Activated T-cell treated with anti-CD3 and anti-CD28 coated beads, Interleukin-2, amount 50 U/mL, for 48 hours (primary cell): Measurements from ENCODE around the gene KCNK2.
"Not testable (repeated sequence)": the region's sequence is repeated elsewhere in the genome, so short reads cannot be mapped to it uniquely, and the experiment has no call there.

Experiments used
- DNase-seq, 2 experiments: peaks; one replicate each; pipeline ENCODE4 v3.0.0-alpha.2; 2020

The KCNK2 gene

DNA sequence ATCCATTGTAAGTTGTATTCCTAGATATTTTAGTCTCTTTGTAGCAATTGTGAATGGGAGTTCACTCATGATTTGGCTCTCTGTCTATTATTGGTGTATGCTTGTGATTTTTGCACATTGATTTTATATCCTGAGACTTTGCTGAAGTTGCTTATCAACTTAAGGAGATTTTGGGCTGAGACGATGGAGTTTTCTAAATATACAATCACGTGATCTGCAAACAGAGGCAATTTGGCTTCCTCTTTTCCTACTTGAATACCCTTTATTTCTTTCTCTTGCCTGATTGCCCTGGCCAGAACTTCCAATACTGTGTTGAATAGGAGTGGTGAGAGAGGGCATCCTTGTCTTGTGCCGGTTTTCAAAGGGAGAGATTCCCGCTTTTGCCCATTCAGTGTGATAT is 80.6 kb downstream of the KCNK2 start:
- DNase-seq, result not testable (repeated sequence)

DNA sequence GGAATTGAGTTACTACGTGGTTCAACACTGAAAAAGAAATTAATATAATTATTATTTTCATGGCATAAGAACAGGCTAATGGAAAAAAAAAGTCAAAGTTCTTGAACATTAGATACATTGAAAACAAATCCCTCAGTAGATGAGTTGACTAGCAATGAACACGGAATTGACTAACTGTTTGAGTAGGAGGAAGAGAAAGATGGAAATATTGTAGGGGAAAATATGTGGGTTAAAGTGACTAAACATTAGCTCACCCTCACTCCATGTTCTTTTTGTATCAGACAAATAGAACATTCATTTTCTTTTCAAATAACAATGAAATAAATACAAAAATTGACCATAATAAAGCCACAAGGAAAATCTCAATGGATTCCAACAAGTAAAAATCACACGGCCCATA is 84.3 kb downstream of the KCNK2 start:
- DNase-seq, result no peak

DNA sequence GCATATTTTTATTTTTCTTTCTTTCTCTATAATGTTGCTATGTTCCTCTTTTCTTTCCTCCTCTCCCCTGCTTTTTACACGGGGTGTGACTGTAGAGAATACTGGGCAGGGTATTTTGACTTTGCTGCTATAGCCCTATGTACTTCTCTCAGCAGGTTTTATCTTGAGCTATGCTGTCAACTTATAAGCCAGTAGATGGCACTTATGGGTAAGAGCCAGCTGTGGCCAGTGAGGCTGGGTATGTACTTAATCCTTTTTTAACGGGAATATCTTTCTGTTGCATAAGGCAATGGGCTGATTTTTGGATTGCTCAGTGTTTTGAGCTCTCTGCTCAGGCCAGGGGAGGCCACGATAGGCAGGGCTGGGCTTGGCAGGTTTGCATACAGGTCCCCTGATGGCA is 99.0 kb downstream of the KCNK2 start:
- no peak for DNase-seq

DNA sequence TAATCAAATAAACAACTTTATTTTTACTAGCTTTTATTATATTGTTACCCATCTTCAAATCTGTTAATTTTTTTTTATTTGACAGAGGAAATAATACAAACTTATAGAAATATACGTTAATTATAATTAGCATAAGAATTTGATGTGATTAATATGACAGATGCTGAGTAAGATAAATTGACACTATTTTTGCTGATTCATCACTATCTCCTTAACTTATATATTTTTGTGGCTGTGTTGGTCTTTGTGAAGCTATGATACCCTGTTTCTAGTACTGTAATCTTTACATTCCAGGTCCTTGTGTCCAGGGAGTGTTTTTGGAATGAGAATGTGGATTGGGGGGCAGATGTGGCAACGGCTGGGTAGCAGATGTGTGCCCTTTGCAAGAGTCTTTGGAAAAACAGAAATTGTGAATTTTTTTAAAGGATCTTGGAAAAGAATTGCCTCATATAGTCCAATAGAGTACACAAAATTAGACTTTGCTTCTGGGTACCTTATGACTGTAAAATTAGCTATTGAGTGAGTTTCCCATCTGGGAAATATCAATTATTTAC is 102.6 kb downstream of the KCNK2 start:
- no peak for DNase-seq

DNA sequence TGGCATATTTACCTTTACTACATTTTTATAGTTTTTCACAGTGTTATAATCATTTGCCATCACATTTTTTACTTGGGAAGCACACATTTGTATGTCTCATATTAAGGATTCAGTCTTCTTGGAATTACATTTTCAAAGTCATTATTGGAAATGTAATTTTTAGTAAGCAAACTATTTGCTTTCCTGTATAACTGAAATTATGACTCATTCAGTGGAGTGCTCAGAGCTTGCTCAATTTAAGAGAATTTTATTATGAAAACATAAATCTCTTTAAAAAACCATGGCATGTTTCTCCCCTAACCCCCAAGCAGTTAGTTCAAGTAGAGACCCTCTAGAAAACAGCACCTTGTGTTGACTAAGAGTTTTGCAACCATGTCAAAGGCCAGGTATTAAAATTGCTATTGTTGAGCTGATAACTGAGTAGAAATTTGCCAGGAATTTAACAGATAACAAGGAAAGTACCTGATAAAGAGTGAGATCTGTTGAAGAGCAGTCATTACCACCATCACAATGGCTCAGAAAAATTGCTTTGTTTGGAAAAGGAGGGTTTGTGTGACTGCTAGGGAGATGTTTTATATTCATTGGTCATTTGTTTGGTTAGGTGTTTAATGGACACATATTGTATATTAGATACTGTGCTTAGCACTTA is 105.9 kb downstream of the KCNK2 start:
- DNase-seq, result no peak

DNA sequence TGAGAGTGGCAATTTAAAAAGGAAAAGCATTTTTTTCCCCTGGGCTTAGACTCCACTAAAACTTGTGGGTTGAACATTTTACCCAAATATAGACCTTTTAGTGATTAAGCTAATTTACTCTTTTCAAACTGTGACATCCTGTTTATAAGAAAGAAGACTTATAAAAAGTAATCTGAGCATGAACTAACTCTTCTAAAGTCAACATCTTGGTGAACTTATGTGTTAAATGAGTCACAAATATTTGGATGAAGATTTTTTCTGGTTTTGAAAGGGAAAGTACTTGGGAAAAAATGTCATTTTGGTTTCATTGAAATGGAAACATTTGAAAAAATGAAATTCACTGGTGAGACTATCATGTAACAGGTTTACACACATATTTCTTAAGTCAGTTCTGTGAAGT is 109.8 kb downstream of the KCNK2 start:
- DNase-seq, result no peak

DNA sequence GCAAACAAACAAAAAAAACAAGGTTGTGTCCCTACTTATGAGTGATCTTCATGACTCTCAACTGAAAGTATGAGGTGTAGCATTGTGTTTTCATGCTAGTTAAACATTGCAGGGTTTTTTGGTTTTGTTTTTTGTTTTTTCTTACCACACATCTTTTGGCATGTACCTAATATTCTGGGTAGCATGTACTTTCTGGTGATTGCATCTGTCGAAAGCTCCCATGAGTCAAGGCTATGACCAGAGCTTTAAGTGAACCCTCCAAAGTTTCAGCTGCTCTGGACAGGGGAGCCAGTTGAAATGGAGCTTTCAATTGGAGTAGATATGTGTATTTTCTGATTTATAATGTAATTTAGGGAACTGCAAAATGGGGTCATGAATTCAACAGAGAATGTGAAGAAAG is 115.5 kb downstream of the KCNK2 start:
- no peak for DNase-seq

DNA sequence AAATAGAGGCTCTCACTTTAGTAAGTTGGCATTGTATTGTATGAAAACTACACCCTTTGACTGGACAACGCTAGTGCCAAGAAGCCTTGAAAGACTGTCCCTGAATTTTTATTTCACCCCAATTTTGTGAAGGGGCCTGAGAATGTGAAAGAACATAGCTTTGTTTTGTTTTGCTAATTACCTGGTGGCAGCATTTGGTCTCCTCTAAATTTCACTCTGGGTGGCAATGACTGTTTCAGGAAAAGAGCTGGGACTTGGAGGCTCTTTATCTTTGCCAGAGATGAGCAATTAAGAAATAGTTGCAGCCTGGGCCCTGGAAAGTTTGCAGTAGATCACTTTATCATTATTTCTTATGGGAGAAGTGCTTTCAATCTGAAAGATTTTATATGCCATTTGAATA is 117.6 kb downstream of the KCNK2 start:
- DNase-seq, result no peak

DNA sequence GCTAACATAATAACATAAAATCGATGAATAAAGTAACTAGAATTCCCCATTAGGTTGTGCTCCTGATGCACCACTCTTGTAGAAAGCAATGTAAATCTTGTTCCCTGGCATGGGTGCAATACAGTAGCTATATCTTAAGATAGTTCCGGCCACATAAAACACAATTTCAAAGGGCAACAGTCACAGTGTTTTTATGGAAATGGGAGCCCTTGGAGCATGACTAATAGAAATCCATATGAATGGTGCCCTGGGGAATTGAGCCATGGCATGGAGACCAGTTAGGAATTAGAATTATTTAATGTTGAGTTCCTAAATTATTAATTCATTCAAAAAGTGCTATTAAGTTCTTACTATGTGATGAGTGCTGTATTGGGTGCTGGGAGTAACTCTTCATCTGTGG is 118.7 kb downstream of the KCNK2 start:
- no peak for DNase-seq

DNA sequence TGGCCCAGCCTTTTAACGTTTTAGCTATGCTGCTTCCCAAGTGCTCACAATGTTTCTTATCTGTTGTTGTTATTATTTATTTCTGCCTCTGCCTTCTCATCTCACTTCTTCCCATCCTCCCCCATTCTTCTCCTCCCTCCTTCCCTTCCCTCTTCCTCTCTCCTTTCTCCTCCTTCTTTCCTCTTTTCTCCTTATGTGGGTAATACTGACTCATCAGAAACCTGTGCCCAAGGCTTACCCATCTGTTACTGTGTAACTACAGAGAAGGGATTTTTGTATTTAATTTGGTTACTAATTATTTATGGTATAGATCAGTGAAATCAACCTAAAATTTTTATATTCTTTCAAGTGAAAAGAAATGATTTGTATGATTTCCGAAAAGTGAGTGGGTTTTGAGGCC is 120.3 kb downstream of the KCNK2 start:
- no peak for DNase-seq

DNA sequence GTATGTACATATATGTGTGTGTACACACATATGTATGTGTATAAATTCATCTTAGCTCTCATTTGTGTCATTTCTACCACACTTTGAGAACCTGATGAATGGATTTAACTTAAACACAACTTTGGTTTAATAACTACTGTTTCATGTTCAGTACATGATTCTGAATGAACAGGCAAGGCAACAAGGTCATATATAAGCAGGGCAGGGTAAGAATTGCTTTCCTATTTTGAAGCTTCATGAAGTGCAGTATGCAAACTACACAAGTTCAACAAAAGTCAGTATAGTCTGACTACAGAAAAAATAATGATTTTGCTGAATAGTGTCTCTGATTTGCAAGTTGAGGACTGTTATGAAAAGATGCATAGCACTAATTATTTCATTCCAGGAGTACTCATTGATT is 127.6 kb downstream of the KCNK2 start:
- no peak for DNase-seq

DNA sequence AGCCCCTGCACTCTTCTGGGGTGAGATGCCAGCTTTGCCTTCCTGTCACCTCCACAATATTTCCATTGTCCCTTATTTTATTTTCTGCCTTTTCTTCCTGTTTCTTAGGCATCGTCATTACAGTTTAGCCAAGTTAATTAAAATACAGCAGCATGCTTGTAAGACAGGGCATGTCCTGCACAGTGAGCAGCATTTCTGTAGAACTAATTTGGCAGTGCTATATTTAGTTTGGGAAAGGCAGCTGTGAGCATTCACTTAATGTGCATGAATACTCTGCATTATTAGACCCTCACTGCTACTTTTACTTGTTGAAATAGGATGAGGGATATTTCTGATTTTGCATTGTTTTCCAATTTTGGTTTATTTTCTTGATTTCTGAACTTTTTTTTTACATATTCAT is 133.3 kb downstream of the KCNK2 start:
- DNase-seq, result no peak

DNA sequence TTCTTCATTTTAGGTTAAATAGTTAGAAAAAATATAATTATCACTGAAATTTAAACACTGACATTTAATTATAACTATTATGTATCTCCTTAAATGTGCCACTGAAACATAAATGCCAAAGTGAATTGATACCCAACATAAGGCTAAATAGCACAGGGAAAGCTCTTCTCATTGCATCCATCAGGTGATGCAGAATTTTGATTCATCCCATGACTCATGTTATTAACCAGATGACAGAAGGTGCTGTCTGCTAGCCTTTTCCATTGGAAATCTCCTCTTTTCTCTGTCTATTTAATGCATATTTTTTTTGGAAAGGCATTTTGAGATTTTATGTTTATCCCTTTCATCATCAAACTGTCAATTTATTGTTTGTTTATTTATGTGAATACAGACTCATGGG is 136.8 kb downstream of the KCNK2 start:
- DNase-seq, result no peak

DNA sequence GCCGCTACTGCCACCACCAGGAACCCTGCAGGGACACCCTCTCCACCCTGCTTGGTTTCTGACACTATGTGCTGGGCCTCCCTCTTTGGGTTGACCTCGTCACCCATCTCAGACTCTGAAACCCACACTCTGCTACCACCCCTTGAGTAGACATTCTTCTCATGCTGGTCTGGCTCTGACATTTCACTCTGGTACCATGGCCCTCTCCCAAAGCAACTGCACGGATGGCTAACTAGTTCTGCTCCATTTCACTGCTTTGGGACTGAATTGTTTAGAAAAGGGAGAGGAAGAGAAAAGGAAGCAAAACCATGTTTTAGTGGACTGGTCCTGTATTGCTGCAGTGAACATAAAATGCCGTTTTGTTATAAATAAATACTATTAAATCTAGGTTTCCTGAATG is 137.8 kb downstream of the KCNK2 start:
- DNase-seq, result no peak

DNA sequence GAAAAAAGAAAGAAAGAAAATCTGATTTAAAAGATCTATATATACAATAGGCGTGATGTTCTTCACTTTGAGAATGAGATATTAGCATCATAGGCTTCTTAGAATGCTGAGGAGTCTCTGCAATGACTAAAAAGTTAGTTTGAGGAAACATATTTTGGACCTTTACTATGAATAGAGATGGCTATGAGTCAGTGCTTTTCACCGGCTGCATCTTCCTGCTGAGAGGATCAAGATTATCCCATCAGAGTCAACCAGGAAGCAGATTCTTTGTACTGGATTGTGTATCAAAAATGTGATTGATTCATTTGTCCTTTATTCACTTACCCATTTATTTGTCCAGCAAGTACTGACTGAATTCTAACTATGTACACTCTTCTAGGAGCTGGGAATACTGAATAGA is 144.2 kb downstream of the KCNK2 start:
- DNase-seq, result no peak

DNA sequence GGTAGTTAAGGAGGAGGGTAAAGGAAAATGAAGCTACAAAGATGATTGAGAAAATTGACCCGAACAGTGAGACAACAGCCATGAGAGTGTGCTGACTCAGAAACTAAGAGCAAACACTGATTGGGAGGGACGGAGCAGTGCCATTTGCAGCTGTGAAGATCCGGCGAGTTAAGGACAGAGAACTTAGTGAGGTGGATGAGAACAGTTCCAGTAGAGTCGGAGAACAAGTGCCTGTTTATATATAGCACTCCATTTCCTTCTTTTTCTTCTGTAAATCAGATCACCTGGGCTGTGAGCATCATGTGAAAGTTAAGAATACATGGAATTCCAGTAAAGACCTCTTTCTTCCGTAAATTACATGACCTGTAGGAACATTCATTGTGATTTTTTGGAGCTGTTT is 145.7 kb downstream of the KCNK2 start:
- no peak for DNase-seq

DNA sequence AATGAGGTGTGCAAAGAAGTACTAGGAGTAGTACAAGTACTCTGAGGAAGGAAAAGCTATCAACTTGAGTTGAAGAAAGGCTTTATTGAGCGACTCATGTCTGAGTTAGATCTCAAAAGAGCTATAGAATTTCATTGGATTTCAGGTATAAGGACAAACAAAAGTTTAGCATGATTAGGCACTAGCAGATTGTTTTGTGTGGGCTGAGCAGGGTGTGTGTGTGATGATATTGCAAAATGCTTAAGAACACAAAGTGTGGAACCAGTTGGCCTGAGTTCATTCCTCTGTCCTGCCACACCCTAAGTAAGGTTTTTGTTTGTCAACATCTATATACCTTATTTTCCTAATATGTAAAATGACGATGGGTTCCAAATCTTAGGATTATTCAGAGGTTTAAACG is 158.9 kb downstream of the KCNK2 start:
- DNase-seq, result no peak

DNA sequence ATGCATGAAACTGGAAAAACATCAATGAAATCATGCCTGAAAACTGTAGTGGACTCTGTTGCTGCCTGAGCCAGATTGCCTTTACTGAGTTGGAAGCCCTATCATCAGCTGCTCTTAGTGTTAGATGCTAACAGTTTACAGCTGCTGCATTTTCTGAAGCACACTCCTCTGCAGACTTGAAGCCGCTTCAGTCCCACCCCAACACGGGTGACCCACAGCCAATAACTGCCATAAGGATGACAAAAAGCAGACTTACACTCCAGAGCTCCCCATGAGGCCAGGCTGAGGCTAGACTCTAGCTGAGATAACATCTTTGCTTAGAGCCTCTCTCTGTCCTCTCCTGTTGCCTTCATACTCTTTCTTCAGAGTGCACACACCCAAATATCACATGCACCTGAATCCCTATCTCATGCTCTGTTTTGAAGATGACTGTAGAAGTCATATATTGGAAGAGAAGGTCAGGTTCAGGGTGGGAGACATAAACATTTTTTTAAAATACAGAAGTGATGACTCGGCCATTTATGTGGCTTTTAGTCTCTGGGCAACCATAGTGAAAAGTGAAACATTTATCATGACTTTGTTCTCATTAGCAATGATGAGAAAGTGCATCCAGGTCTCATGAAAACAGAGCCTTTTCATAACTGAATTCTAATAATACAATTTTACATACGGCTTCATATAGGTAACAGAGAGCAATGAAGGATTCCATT is 161.0 kb downstream of the KCNK2 start:
- DNase-seq, result no peak

DNA sequence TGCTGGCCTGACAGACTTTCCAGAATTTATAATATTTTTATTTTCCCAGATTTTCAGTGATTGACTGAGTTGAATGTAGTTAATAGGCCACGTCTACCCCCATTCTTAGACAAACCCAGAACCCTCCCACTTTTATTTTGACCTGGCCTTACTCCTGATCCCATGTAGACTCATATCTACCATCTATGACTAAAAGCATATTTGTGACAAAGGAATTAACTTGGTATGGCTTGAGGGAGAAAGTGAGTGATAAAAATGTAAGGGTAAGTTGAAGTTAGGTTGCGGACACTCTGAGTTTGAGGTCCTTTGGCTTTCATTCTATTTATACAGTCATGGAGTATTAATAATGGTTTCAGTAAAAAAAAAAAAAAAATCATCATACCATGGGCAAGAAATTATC is 168.4 kb downstream of the KCNK2 start:
- DNase-seq, result no peak

DNA sequence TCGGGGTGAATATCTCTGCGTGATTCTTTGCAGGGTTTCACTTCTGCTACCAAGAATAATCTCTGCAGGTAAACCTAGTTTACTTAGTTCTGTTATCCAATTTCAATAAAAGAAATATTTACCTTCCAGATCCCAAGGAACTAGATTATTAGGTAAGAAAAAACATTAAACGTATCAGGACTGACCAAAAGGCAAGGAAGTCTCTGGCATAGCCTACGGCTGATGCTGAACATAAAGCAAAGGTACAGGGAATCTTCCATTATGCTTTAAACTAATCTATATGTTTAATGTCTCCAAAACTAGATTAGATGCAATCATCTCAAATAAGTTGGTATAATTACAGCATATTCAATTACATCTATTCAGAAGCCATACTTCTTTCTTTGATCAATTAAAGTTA is 168.9 kb downstream of the KCNK2 start:
- DNase-seq, result no peak

DNA sequence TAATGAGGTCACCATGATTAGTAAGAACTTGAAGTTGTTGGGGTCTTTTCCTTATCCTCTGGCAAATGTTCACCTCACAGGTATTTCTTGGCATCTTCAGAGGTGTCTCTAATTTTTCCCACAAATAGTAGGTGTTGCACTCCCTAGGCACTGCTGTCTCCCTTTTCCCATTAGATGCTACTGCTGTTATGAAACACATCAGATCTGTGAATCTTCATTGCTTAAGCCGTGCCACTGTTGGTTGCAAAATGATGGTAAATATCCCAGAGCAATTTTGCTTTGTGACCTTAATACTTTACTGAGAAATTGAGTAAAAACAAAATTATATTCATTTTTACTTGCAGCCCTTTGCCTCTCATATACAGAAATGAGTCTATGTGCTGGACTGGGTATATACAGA is 169.6 kb downstream of the KCNK2 start:
- no peak for DNase-seq

DNA sequence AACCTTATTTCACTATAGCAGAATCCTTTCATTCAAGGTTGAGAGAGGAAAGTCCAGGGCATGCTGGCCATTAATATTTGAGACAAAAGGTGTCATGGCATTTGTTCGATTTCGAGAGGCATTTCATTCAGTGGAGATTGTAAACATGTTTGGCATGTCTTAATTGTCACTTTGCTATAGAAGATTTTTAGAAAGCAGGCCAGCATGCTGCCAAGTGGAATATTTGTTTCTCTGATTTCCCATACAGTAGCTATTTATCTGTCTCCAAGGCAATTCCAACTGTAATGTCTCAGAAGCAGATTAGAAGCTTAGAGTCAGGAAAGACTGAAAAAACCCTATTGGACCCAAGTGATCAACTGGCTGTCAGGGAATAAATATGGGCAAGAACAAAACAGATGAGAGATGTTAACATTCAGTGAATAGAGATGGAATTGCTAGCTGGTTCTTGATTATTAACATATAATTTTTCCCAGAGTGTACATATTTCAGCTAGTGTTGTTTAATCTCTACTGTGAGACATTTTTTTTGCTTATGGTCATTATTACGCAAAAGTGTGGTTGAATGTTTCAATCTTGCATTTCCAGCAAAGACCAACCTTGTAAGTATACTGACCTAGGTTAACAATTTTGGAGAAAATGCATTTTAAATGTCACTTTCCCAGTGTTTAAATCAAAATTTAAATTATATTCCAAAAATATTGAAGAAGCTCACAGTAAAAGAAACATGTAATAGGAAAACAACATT is 174.6 kb downstream of the KCNK2 start:
- no peak for DNase-seq

DNA sequence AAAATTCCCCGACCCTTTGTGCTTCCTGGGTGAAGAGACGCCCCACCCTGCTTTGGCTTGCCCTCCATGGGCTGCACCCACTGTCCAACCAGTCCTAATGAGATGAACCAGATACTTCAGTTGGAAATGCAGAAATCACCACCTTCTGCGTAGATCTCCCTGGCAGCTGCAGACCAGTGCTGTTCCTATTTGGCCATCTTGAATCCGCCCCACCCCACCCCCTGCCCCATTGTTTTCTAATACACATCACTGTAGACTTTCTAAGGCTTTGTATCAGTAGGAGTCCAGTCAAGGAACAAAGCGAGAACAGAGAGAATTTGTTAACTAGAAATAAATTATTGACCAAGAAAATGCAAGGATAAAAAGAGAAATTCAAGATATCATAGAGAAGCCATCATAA is 178.2 kb downstream of the KCNK2 start:
- no peak for DNase-seq

DNA sequence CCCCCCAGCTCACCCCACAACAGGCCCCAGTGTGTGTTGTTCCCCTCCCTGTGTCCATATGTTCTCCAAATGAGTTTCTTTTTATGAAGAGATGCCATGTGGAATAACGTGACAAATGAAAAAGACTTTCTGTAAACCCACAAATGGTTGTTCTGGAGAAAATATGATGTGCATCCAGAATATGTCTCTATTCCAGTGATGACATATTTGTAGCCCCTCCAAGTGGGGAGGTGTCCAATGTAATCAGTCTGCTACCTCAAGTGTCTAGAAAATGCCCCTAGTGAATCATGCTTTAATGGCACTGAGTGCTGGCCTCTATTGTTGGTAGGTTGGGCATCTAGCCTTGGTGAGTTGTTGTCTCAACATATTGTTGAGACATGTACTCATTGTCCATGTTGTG is 179.6 kb downstream of the KCNK2 start:
- DNase-seq, result no peak
